PC-9 (cell line): ENCODE measurements around the gene CHIT1. TPM values are rescaled to one million over a fixed set of nuclear protein-coding genes. Genes with fewer than 3 reads are reported as not detected.
"Not testable (repeated sequence)": the region's sequence is repeated elsewhere in the genome, so short reads cannot be mapped to it uniquely, and the experiment has no call there.

ENCODE experiments used
- BruUV-seq: library from RNA; stranded (reverse); fragments of 400-500 nt; replicated peaks from 2 replicates; lab custom pipeline; 2021; lab: Mats Ljungman, UMichigan
- CTCF ChIA-PET: fragments of 300-600 bp; sonication (Branson Sonifier 250); formaldehyde crosslinking; loops from one replicate; lab custom pipeline; 2022; ENCODE audit warnings: antibody characterized with exemption; lab: Charles Lee
- POLR2A ChIA-PET: fragments of 300-600 bp; sonication (Branson Sonifier 250); formaldehyde crosslinking; loops from one replicate; lab custom pipeline; 2022; ENCODE audit warnings: antibody characterized with exemption; ENCODE audit not compliant: unreplicated experiment; lab: Charles Lee
- DNase-seq, 2 experiments: peaks; one replicate each; pipeline versions ENCODE4 v3.0.0 to v3.0.0-alpha.2; 2015 to 2022; ENCODE audit warnings: mixed read lengths in 1 of 2
- H2AFZ ChIP-seq: fragments of 200-600 bp; sonication (generic); 2 replicates; pipeline ENCODE4 v1.8.1; 2017; ENCODE audit warnings: antibody characterized with exemption
- H3F3A ChIP-seq: fragments of 200-600 bp; sonication (generic); 2 replicates; pipeline ENCODE4 v1.8.1; 2017; ENCODE audit warnings: antibody characterized with exemption, mild to moderate bottlenecking, low read depth; ENCODE audit not compliant: insufficient read depth
- H3K27ac ChIP-seq: fragments of 200-600 bp; sonication (generic); 2 replicates; pipeline ENCODE4 v1.6.1; 2016; ENCODE audit warnings: mixed run types
- H3K27me3 ChIP-seq: fragments of 200-600 bp; sonication (generic); 2 replicates; pipeline ENCODE4 v1.6.1; 2016; ENCODE audit warnings: low read depth, mixed run types; ENCODE audit not compliant: insufficient read depth
- H3K36me3 ChIP-seq: fragments of 200-600 bp; sonication (generic); 2 replicates; pipeline ENCODE4 v1.6.1; 2016; ENCODE audit warnings: low read depth, mixed run types
- H3K4me1 ChIP-seq: fragments of 200-600 bp; sonication (generic); replicated peaks from 2 replicates; pipeline ENCODE4 v1.6.1; 2016; ENCODE audit warnings: mixed run types; ENCODE audit not compliant: insufficient read depth
- H3K4me2 ChIP-seq: fragments of 200-600 bp; sonication (generic); 2 replicates; pipeline ENCODE4 v1.6.1; 2017; ENCODE audit warnings: mixed run types
- H3K4me3 ChIP-seq: fragments of 200-600 bp; sonication (generic); 2 replicates; pipeline ENCODE4 v1.6.1; 2016; ENCODE audit warnings: mixed run types
- H3K79me2 ChIP-seq: fragments of 200-600 bp; sonication (generic); 2 replicates; pipeline ENCODE4 v1.6.1; 2017; ENCODE audit warnings: low read depth, mixed run types
- H3K9me2 ChIP-seq: fragments of 200-600 bp; sonication (generic); 2 replicates; pipeline ENCODE4 v1.8.1; 2017; ENCODE audit warnings: mild to moderate bottlenecking; ENCODE audit not compliant: insufficient read depth
- H3K9me3 ChIP-seq: fragments of 200-600 bp; sonication (generic); 2 replicates; pipeline ENCODE4 v1.8.1; 2016; ENCODE audit warnings: low read depth; ENCODE audit not compliant: insufficient read depth
- H4K20me1 ChIP-seq: fragments of 200-600 bp; sonication (generic); 2 replicates; pipeline ENCODE4 v1.8.1; 2017; ENCODE audit not compliant: insufficient read depth
- CTCF ChIP-seq: fragments of 200-600 bp; sonication (generic); conservative IDR thresholded peaks from 2 replicates; pipeline ENCODE4 v1.6.1; 2017; ENCODE audit warnings: mixed run types, antibody characterized with exemption, mild to moderate bottlenecking, moderate library complexity
- EZH2 ChIP-seq: fragments of 200-600 bp; sonication (generic); IDR thresholded peaks from 2 replicates; pipeline ENCODE4 v1.8.0; 2017; ENCODE audit warnings: antibody characterized with exemption, low read depth
- intact Hi-C: fragments of 100-400 bp; cut with micrococcal nuclease; formaldehyde crosslinking; loops from one replicate; pipeline ENCODE4 v1.10.0; 2022; ENCODE audit not compliant: unreplicated experiment
- total RNA-seq: library from RNA; stranded (reverse); gene quantifications from 2 replicates; pipeline ENCODE4 v1.2.3, GENCODE V29; 2021

The CHIT1 gene
- total RNA-seq, 1 experiment from 2014 or later, result not detected

- TF ChIP-seq CTCF (no peak), EZH2 (no peak)
- ChIA-PET CTCF (interaction anchor here (0.7 to 3.0 kb wide), 5 partner anchors 150 to 236 kb away, joined by 3 to 27 read pairs (median 3); no protein-coding TSS in a partner anchor), POLR2A (interaction anchor here (0.6 kb wide), 1 partner anchor 234 kb away, joined by 3 read pairs; no protein-coding TSS in a partner anchor)
- Histone ChIP-seq H3K9me3 (no peaks in the 10 kb centered on the region), H2AFZ (no peak overlapping the region), H3K4me3 (no peak overlapping the region), H3K79me2 (no peaks in the 10 kb centered on the region), H3K4me2 (no peak overlapping the region), H3K36me3 (no peaks in the 10 kb centered on the region), H3K27ac (no peak overlapping the region), H3F3A (0 out of 2 replicates have a peak, but pooled peaks cover 3% of the 10 kb centered on the region), H3K9me2 (no peaks in the 10 kb centered on the region), H4K20me1 (no peaks in the 10 kb centered on the region), H3K27me3 (no peaks in the 10 kb centered on the region), H3K4me1 (no peaks in the 10 kb centered on the region)
- no peak for DNase-seq
- intact Hi-C loops, result loop anchor here (2.0 kb wide), 1 partner anchor 151 kb away; no protein-coding TSS in a partner anchor
- no TSS peak for BruUV-seq
Observed at GRCh38 chr1:203267912-203268311, 38.4 kb upstream of the CHIT1 start.

GRCh38 chr1:203267347-203267846, 37.9 kb upstream of the CHIT1 start:
- H3K9me3 ChIP-seq, result no peaks in the 10 kb centered on the region
- no peak overlapping the region for H3K27ac ChIP-seq
- no peaks in the 10 kb centered on the region for H3K4me1 ChIP-seq
- H2AFZ ChIP-seq, result no peak overlapping the region
- H4K20me1 ChIP-seq, result no peaks in the 10 kb centered on the region
- TF ChIP-seq CTCF (peak; percentile 91), EZH2 (no peak)
- POLR2A ChIA-PET, result interaction anchor here (0.6 kb wide), 1 partner anchor 234 kb away, joined by 3 read pairs; no protein-coding TSS in a partner anchor
- H3K36me3 ChIP-seq, result no peaks in the 10 kb centered on the region
- CTCF ChIA-PET, result interaction anchor here (0.5 to 3.0 kb wide), 9 partner anchors 34 to 237 kb away, joined by 3 to 27 read pairs (median 3); no protein-coding TSS in a partner anchor
- 0 out of 2 replicates have a peak, but pooled peaks cover 3% of the 10 kb centered on the region for H3F3A ChIP-seq
- H3K27me3 ChIP-seq, result no peaks in the 10 kb centered on the region
- peak overlapping the region; percentile 42 for H3K4me2 ChIP-seq
- DNase-seq, result peak; percentile 60 to 68
- BruUV-seq, result no TSS peak
- no peaks in the 10 kb centered on the region for H3K79me2 ChIP-seq
- intact Hi-C loops, result no loop called here
- no peak overlapping the region for H3K4me3 ChIP-seq
- no peaks in the 10 kb centered on the region for H3K9me2 ChIP-seq

- H3K9me2 ChIP-seq, H3K4me2 ChIP-seq, H3F3A ChIP-seq, BruUV-seq, H3K36me3 ChIP-seq, intact Hi-C loops, POLR2A ChIA-PET, H3K27ac ChIP-seq, H4K20me1 ChIP-seq, H3K9me3 ChIP-seq, H3K4me3 ChIP-seq, H3K4me1 ChIP-seq, H3K79me2 ChIP-seq, H2AFZ ChIP-seq, DNase-seq: not testable (repeated sequence)
- peaks cover 10% of the 10 kb centered on the region for H3K27me3 ChIP-seq
- CTCF ChIA-PET, result interaction anchor here (0.6 to 0.7 kb wide), 2 partner anchors 221 to 578 kb away, joined by 4 to 5 read pairs; no protein-coding TSS in a partner anchor
Observed at GRCh38 chr1:203266140-203266539, 36.7 kb upstream of the CHIT1 start.
